Astrocyte (in vitro differentiated cells and primary cell): Measurements from ENCODE around the gene MEGF11. TPM values are rescaled to one million over a fixed set of nuclear protein-coding genes. Genes with fewer than 3 reads are reported as not detected.

Source experiments
- DNase-seq: peaks from one replicate; pipeline ENCODE4 v3.0.0-alpha.2; 2010; ENCODE audit warnings: low read depth
- FAIRE-seq: peaks from 2 replicates; lab custom pipeline; 2011; peaks lifted over from hg19 to GRCh38; lab: Jason Lieb, UNC
- H2AFZ ChIP-seq: 2 replicates; pipeline ENCODE4 v1.6.0; 2012; ENCODE audit warnings: low read depth, low read length, inconsistent platforms
- H3K27ac ChIP-seq: 2 replicates; pipeline ENCODE4 v1.5.1; 2011; ENCODE audit warnings: low read depth, low read length, inconsistent platforms
- H3K27me3 ChIP-seq: 2 replicates; pipeline ENCODE4 v1.6.0; 2011; ENCODE audit warnings: low read length, inconsistent platforms; ENCODE audit not compliant: insufficient read depth
- H3K36me3 ChIP-seq: 2 replicates; pipeline ENCODE4 v1.5.1; 2011; ENCODE audit warnings: low read length, inconsistent platforms; ENCODE audit not compliant: insufficient read depth
- H3K4me1 ChIP-seq: 2 replicates; pipeline ENCODE4 v1.5.1; 2011; ENCODE audit warnings: low read length, inconsistent platforms; ENCODE audit not compliant: insufficient read depth
- H3K4me2 ChIP-seq: 2 replicates; pipeline ENCODE4 v1.6.0; 2012; ENCODE audit warnings: low read length, inconsistent platforms
- H3K4me3 ChIP-seq: 2 replicates; pipeline ENCODE4 v1.5.1; 2011; ENCODE audit warnings: low read depth, mild to moderate bottlenecking, low read length, inconsistent platforms; ENCODE audit not compliant: insufficient read depth
- H3K79me2 ChIP-seq: 2 replicates; pipeline ENCODE4 v1.6.0; 2012; ENCODE audit warnings: mild to moderate bottlenecking, low read length, inconsistent platforms; ENCODE audit not compliant: insufficient read depth
- H3K9ac ChIP-seq: 2 replicates; pipeline ENCODE4 v1.6.0; 2012; ENCODE audit warnings: mild to moderate bottlenecking, low read length, inconsistent platforms
- H3K9me3 ChIP-seq: 2 replicates; pipeline ENCODE4 v1.5.1; 2012; ENCODE audit warnings: low read depth, mild to moderate bottlenecking, low read length, inconsistent platforms; ENCODE audit not compliant: insufficient read depth
- H4K20me1 ChIP-seq: 2 replicates; pipeline ENCODE4 v1.6.0; 2012; ENCODE audit warnings: low read length, inconsistent platforms; ENCODE audit not compliant: insufficient read depth
- H3K27ac Mint-ChIP-seq: one replicate; pipeline ENCODE4 v1.8.0; 2021; ENCODE audit warnings: mild to moderate bottlenecking, mixed read lengths; ENCODE audit not compliant: unreplicated experiment
- H3K27me3 Mint-ChIP-seq: one replicate; pipeline ENCODE4 v1.8.0; 2021; ENCODE audit warnings: low read depth, mixed read lengths; ENCODE audit not compliant: unreplicated experiment
- H3K36me3 Mint-ChIP-seq: one replicate; pipeline ENCODE4 v1.8.0; 2021; ENCODE audit warnings: low read depth, mixed read lengths; ENCODE audit not compliant: unreplicated experiment
- H3K4me1 Mint-ChIP-seq: one replicate; pipeline ENCODE4 v1.8.0; 2021; ENCODE audit warnings: low read depth, mixed read lengths; ENCODE audit not compliant: unreplicated experiment
- H3K4me3 Mint-ChIP-seq: one replicate; pipeline ENCODE4 v1.8.0; 2021; ENCODE audit warnings: mild to moderate bottlenecking, moderate library complexity, mixed read lengths; ENCODE audit not compliant: unreplicated experiment
- H3K9me3 Mint-ChIP-seq: one replicate; pipeline ENCODE4 v1.8.0; 2021; ENCODE audit warnings: mild to moderate bottlenecking, mixed read lengths; ENCODE audit not compliant: unreplicated experiment
- EZH2 ChIP-seq: IDR thresholded peaks from 2 replicates; pipeline ENCODE4 v1.6.1; 2012; ENCODE audit warnings: mild to moderate bottlenecking, low read length, inconsistent platforms; ENCODE audit not compliant: insufficient read depth
- total RNA-seq: library from RNA; stranded (reverse); gene quantifications from 2 replicates; pipeline ENCODE4 v1.2.1, GENCODE V29; 2021
- TF ChIP-seq, protein P1 (sequence below): IDR thresholded peaks from 2 replicates; pipeline ENCODE4 v1.5.1; 2011; ENCODE audit warnings: low read depth, mild to moderate bottlenecking, inconsistent platforms, low read length, moderate library complexity; ENCODE audit not compliant: insufficient read depth

MEGF11 gene
- total RNA-seq, 1 donor from 2014 or later = 0.16 TPM

DNA sequence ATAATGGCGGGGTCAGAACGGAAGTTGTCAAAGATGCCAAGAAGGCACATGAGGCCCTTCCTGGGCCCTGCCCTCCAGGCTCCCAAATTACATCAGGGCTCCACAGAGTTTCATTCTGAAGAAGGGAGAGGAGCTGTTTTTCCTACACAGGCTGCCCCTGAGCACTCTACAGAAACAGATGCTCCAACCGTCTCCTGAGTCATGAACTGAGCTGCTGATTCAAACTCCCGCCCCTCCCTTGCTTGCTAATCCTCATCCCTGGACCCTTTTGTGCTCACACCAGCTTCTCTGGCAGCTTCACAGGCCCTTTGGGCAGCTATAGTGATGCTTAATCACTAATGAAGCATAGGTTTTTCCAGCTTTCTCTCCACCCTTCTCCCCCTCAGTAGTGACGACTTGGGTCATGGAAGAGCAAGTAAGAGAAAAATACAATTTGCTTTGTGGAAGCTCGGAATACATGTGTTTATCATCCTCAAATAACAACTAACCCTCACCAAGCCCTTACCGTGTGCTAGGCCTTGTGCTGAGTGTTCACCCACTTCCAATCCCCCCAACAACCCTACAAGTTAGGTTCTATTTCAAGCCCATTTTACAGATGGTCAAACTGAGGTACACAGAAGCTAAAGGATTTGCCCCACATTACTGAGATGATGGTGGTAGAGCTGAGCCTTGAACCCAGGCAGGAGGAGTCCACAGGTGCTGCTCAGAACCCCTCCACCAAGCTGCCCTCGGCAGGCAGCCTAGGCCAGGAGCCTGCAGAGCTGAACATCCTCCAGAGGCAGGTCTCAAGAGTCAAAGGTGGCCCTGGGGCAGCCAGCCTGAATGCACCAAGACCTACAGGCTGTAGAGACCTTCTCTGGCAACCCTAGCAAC is 21.9 kb downstream of the MEGF11 start:
- no peaks in the 10 kb centered on the region for H3K36me3 ChIP-seq
- Mint-ChIP-seq H3K4me3 (no peak overlapping the region), H3K27me3 (peaks cover 36% of the 10 kb centered on the region), H3K9me3 (no peaks in the 10 kb centered on the region), H3K27ac (no peak overlapping the region), H3K4me1 (no peaks in the 10 kb centered on the region), H3K36me3 (no peaks in the 10 kb centered on the region)
- H3K9ac ChIP-seq = no peak overlapping the region
- no peak overlapping the region for H3K4me2 ChIP-seq
- H3K27me3 ChIP-seq = peaks cover 17% of the 10 kb centered on the region
- DNase-seq = no peak
- FAIRE-seq = no peak
- H2AFZ ChIP-seq = no peak overlapping the region
- H3K79me2 ChIP-seq = no peaks in the 10 kb centered on the region
- no peak overlapping the region for H3K4me3 ChIP-seq
- no peaks in the 10 kb centered on the region for H3K9me3 ChIP-seq
- H3K4me1 ChIP-seq = no peaks in the 10 kb centered on the region
- no peak for TF ChIP-seq EZH2
- TF ChIP-seq, protein P1, sequence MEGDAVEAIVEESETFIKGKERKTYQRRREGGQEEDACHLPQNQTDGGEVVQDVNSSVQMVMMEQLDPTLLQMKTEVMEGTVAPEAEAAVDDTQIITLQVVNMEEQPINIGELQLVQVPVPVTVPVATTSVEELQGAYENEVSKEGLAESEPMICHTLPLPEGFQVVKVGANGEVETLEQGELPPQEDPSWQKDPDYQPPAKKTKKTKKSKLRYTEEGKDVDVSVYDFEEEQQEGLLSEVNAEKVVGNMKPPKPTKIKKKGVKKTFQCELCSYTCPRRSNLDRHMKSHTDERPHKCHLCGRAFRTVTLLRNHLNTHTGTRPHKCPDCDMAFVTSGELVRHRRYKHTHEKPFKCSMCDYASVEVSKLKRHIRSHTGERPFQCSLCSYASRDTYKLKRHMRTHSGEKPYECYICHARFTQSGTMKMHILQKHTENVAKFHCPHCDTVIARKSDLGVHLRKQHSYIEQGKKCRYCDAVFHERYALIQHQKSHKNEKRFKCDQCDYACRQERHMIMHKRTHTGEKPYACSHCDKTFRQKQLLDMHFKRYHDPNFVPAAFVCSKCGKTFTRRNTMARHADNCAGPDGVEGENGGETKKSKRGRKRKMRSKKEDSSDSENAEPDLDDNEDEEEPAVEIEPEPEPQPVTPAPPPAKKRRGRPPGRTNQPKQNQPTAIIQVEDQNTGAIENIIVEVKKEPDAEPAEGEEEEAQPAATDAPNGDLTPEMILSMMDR = no peak
- H4K20me1 ChIP-seq = no peaks in the 10 kb centered on the region
- no peak overlapping the region for H3K27ac ChIP-seq

GRCh38 chr15:66229790-66230465 is 23.6 kb downstream of the MEGF11 start:
- H3K4me1 ChIP-seq = no peaks in the 10 kb centered on the region
- Mint-ChIP-seq H3K36me3 (no peaks in the 10 kb centered on the region), H3K4me3 (no peak overlapping the region), H3K4me1 (no peaks in the 10 kb centered on the region), H3K27me3 (peaks cover 22% of the 10 kb centered on the region), H3K27ac (no peak overlapping the region), H3K9me3 (no peaks in the 10 kb centered on the region)
- no peak overlapping the region for H3K27ac ChIP-seq
- no peaks in the 10 kb centered on the region for H3K9me3 ChIP-seq
- no peak overlapping the region for H3K9ac ChIP-seq
- no peak for DNase-seq
- TF ChIP-seq, protein P1 = no peak
- TF ChIP-seq EZH2 = no peak
- no peak overlapping the region for H2AFZ ChIP-seq
- H4K20me1 ChIP-seq = no peaks in the 10 kb centered on the region
- peaks cover 9% of the 10 kb centered on the region for H3K27me3 ChIP-seq
- no peak overlapping the region for H3K4me3 ChIP-seq
- no peaks in the 10 kb centered on the region for H3K79me2 ChIP-seq
- no peak for FAIRE-seq
- H3K36me3 ChIP-seq = no peaks in the 10 kb centered on the region
- H3K4me2 ChIP-seq = no peak overlapping the region
